ENCODE results near the gene ARPC4. TPM values are rescaled to one million over a fixed set of nuclear protein-coding genes. Genes with fewer than 3 reads are reported as not detected.
"Not testable (repeated sequence)": the region's sequence is repeated elsewhere in the genome, so short reads cannot be mapped to it uniquely, and the experiment has no call there.

The ARPC4 gene
- total and polyA plus RNA-seq, 2 donors (not counting 3 experiments of a cell fraction or from before 2014, with no cell fraction given), result 181 to 197 TPM

DNA sequence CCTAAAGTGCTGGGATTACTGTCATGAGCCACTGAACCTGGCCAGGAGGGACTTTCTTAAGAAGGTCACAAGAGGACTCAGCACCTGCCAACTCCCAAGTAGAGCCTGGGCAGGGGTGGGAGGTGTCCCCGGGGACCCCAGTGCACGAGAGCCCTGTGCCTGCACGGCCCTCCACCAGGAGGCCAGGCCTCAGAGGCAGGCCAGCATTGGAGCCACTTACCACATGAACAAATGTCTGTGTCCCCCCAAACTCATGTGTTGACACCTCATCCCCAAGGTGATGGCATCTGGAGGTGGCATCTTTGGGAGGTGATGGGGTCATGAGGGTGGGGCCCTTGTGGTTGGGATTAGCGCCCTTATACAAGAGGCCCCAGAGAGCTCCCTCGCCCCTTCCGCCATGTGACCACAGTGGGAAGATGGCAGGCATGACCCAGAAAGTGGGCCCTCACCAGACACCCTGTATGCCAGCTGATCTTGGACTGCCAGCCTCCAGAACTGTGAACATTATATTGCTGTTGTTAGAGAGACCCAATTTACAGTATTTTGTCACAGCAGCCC is 54.1 kb downstream of the ARPC4 start:
- Histone ChIP-seq H3K36me3 (ENCODE audit: control insufficient read depth in 2 of 2, extremely low read depth in 1 of 2, insufficient read depth in 2 of 2, low read length in 2 of 2) (peaks cover 0 to 2% of the 10 kb centered on the region in 2 experiments), H3K9ac (replicated peaks; ENCODE audit: extremely low read depth, insufficient read depth, low read length) (no peak overlapping the region), H3K27me3 (ENCODE audit: control insufficient read depth in 2 of 2, insufficient read depth in 2 of 2, low read length in 2 of 2) (no peaks in the 10 kb centered on the region), H3K4me1 (ENCODE audit: control insufficient read depth, extremely low read depth, insufficient read depth, low read length) (peaks cover 12% of the 10 kb centered on the region), H3K9me1 (replicated peaks; ENCODE audit: control insufficient read depth, extremely low read depth, insufficient read depth, low read length) (no peaks in the 10 kb centered on the region), H3K4me2 (ENCODE audit: insufficient read depth, low read length) (no peak overlapping the region), H3K4me3 (replicated peaks in 1 of 3; ENCODE audit: insufficient read depth in 1 of 3, low read depth in 1 of 3, low read length in 3 of 3) (no peak overlapping the region), H3K27ac (ENCODE audit: insufficient read depth, low read depth, low read length) (no peak overlapping the region), H3K79me2 (ENCODE audit: control insufficient read depth, insufficient read depth, low read length) (peaks cover 3% of the 10 kb centered on the region), H2AFZ (ENCODE audit: low read depth, low read length) (no peak overlapping the region), H4K20me1 (replicated peaks; ENCODE audit: control insufficient read depth, extremely low read depth, insufficient read depth, low read length) (no peaks in the 10 kb centered on the region), H3K9me3 (replicated peaks; ENCODE audit: control insufficient read depth, insufficient read depth, low read length) (no peaks in the 10 kb centered on the region)
- DNase-seq (ENCODE audit: low read depth, low spot score), result no peak
- ChIA-PET CTCF (interaction anchor here (0.7 to 5.2 kb wide), 4 partner anchors 10 to 100 kb away, joined by 3 to 35 read pairs (median 6); partner anchors contain the start of gene CRELD1), POLR2A (interaction anchor here (0.6 to 0.7 kb wide), 3 partner anchors 9 to 100 kb away, joined by 3 to 5 read pairs (median 4); no protein-coding TSS in a partner anchor)
- intact Hi-C loops (cut with micrococcal nuclease) (no loop called here), dilution Hi-C loops (cut with MboI; ENCODE audit: extremely low pct_ligation_motif_present, low sequenced_read_pairs) (no loop called here)
- no peak for FAIRE-seq
- TF ChIP-seq GATA2 (IDR thresholded peaks at IDR 0.05; ENCODE audit: insufficient read depth, insufficient read length, low read depth, low read length), result no peak
- no peak for TF ChIP-seq FOS (IDR thresholded peaks at IDR 0.05; ENCODE audit: borderline replicate concordance, insufficient read depth, low read length)
- TF ChIP-seq, protein P1, sequence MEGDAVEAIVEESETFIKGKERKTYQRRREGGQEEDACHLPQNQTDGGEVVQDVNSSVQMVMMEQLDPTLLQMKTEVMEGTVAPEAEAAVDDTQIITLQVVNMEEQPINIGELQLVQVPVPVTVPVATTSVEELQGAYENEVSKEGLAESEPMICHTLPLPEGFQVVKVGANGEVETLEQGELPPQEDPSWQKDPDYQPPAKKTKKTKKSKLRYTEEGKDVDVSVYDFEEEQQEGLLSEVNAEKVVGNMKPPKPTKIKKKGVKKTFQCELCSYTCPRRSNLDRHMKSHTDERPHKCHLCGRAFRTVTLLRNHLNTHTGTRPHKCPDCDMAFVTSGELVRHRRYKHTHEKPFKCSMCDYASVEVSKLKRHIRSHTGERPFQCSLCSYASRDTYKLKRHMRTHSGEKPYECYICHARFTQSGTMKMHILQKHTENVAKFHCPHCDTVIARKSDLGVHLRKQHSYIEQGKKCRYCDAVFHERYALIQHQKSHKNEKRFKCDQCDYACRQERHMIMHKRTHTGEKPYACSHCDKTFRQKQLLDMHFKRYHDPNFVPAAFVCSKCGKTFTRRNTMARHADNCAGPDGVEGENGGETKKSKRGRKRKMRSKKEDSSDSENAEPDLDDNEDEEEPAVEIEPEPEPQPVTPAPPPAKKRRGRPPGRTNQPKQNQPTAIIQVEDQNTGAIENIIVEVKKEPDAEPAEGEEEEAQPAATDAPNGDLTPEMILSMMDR (IDR thresholded peaks at IDR 0.05; ENCODE audit: extremely low read depth in 1 of 2, insufficient read depth in 1 of 2, low read depth in 1 of 2, low read length in 2 of 2), result no peak
- TF ChIP-seq, protein P2, sequence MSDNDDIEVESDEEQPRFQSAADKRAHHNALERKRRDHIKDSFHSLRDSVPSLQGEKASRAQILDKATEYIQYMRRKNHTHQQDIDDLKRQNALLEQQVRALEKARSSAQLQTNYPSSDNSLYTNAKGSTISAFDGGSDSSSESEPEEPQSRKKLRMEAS (IDR thresholded peaks at IDR 0.05; ENCODE audit: insufficient read depth, insufficient read length), result no peak
- TF ChIP-seq MYC (IDR thresholded peaks at IDR 0.05; ENCODE audit: low read depth, low read length), result no peak
- TF ChIP-seq EZH2 (IDR thresholded peaks at IDR 0.05; ENCODE audit: borderline replicate concordance, low read depth, low read length, severe bottlenecking), result no peak
- no TSS peak for BruUV-seq (replicated peaks)

DNA sequence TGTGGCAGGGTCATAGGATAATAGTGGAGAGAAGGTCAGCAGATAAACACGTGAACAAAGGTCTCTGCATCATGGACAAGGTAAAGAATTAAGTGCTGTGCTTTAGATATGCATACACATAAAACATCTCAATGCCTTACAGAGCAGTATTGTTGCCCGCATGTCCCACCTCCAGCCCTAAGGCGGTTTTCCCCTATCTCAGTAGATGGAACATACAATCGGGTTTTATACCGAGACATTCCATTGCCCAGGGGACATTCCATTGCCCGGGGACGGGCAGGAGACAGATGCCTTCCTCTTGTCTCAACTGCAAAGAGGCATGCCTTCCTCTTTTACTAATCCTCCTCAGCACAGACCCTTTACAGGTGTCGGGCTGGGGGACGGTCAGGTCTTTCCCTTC is 55.0 kb downstream of the ARPC4 start:
- CTCF ChIA-PET, result interaction anchor here (1.3 to 1.4 kb wide), 4 partner anchors 10 to 99 kb away, joined by 3 to 11 read pairs (median 6); no protein-coding TSS in a partner anchor
- H4K20me1 ChIP-seq (replicated peaks; ENCODE audit: control insufficient read depth, extremely low read depth, insufficient read depth, low read length); H3K9me3 ChIP-seq (replicated peaks; ENCODE audit: control insufficient read depth, insufficient read depth, low read length); H3K4me2 ChIP-seq (ENCODE audit: insufficient read depth, low read length); DNase-seq (ENCODE audit: low read depth, low spot score); H3K27ac ChIP-seq (ENCODE audit: insufficient read depth, low read depth, low read length); POLR2A ChIA-PET; BruUV-seq (replicated peaks); FAIRE-seq; H3K4me3 ChIP-seq (replicated peaks in 1 of 3; ENCODE audit: insufficient read depth in 1 of 3, low read depth in 1 of 3, low read length in 3 of 3); H3K79me2 ChIP-seq (ENCODE audit: control insufficient read depth, insufficient read depth, low read length); H3K36me3 ChIP-seq (ENCODE audit: control insufficient read depth in 2 of 2, extremely low read depth in 1 of 2, insufficient read depth in 2 of 2, low read length in 2 of 2); H3K4me1 ChIP-seq (ENCODE audit: control insufficient read depth, extremely low read depth, insufficient read depth, low read length); H3K9ac ChIP-seq (replicated peaks; ENCODE audit: extremely low read depth, insufficient read depth, low read length); H3K9me1 ChIP-seq (replicated peaks; ENCODE audit: control insufficient read depth, extremely low read depth, insufficient read depth, low read length); dilution Hi-C loops (cut with MboI; ENCODE audit: extremely low pct_ligation_motif_present, low sequenced_read_pairs); H2AFZ ChIP-seq (ENCODE audit: low read depth, low read length); H3K27me3 ChIP-seq (ENCODE audit: control insufficient read depth in 2 of 2, insufficient read depth in 2 of 2, low read length in 2 of 2): not testable (repeated sequence)
- intact Hi-C loops (cut with micrococcal nuclease), result loop anchor here (1.0 kb wide), 1 partner anchor 98 kb away; no protein-coding TSS in a partner anchor
